ENCODE results near the gene GFOD2.

Gene GFOD2

DNA sequence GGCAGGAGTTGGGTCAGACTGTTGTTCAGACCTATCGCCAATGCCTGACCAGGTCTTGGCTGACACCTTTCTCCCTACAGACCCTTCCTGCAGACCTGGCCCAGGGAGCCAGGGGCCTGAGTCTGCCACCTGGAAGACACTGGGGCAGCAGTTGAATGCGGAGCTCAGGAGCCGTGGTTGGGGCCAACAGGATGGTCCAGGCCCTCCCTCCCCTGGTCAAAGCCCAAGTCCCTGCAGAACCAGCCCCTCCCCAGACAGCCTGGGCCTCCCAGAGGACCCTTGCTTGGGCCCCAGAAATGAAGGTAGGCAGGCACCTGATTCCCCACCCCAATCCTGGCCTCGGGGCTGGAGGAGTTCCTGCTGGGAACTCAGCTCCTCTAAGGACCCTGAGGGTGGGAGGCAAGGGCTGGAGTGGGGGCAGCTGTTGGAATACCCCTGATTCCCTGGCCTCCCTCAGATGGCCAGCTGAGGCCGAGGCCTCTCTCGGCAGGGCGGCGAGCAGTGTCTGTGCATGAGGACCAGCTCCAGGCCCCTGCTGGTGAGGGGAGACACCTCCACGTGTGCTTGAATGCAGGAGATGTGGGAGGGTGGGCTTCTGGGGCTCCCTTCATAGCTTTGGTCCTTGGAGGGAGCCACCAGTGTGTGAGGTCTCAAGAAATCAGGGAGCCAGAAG, 62.6 kb downstream of the GFOD2 start:
- DNase-seq: no peak

DNA sequence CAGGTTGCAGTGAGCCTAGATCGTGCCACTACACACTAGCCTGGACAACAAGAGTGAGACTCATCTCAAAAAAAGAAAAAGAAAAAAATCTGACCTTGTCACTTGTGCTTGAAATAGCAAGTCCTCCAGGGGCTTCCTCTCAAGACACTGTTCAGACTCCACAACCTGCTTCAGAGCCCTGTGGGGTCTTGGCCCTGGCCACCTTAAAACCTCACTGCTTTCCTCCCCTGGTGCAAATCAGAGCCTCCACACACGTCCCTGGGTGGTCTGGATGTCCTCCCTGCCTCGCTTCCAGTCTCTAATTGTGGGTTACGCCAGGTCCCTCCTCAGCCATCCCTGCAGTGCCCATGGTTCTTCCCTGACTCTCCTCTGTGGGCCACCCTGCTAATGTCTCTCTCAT, 63.8 kb downstream of the GFOD2 start:
- DNase-seq: no peak

DNA sequence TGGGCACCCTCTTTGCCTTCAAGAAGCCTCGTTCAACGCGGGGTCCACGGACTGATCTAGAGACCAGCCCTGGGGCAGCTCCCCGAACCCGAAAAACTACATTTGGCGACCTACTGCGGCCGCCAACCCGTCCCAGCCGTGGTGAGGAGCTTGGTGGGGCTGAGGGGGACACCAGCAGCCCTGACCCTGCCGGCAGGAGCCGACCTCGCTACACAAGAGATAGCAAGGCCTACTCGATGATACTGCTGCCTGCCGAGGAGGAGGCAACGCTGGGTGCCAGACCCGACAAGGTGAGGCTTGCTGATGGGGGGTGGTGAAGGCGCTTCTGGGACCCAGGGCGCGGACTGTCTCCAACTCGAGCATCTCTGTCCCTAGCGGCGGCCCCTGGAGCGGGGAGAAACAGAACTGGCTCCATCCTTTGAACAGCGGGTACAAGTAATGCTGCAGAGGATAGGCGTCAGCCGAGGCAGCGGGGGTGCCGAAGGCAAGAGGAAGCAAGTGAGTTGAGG, 64.7 kb downstream of the GFOD2 start:
- no peak for DNase-seq

DNA sequence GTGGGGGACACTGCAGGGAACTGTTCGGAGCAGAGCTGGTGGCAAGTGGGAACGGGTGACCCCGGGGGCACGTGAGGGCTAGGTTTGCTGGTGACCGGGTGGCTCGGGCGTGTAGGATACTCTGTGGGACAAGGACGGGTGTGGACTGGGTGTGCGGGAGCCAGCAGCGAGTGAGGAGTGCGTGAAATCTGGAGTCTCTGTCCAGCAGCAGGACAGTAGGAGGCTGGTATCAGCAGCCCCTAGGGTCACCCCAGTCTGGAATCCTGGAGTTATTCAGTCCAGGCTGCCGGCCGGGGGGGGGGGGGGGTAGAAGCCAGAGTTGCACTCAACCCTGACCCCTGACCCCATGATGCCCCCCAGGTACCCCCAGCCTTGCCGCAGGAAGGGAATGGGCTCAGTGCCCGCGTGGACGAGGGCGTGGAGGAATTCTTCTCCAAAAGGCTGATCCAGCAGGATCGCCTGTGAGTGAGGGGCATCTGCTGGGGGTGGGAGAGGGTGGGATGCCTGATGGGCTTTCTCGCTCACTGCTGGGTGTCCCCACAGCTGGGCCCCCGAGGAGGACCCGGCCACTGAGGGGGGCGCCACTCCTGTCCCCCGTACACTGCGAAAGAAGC, 65.2 kb downstream of the GFOD2 start:
- DNase-seq: no peak

DNA sequence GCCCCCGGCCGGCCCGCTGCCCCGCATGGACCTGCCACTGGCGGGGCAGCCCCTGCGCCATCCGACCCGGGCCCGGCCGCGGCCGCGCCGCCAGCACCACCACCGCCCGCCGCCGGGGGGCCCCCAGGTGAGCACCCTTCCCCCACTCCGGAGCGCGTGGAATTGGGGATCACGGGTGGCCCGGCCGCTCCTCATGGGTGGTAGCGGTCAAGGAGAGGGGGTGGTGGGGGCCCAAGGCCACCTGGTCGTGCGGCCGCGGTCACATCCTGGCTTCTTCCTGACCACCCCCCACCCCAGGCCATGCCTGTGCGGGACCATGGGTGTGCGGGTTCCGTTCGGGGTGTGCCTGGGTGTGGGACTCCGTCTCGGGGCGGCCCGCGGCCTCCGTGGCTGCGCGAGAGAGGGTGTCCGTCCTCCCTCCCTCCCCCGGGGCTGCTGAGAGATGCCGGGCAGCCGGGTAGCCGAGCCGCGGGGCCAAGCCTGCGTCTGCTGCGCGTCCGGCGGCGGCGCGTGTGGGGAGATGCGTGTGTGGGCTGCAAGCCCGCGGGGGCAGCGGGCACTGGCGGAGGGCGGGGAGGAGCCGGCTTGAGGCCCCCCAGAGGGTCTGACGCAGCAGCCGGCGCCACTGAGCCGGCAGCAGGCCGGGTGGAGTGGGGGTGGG, 65.9 kb downstream of the GFOD2 start:
- no peak for DNase-seq

DNA sequence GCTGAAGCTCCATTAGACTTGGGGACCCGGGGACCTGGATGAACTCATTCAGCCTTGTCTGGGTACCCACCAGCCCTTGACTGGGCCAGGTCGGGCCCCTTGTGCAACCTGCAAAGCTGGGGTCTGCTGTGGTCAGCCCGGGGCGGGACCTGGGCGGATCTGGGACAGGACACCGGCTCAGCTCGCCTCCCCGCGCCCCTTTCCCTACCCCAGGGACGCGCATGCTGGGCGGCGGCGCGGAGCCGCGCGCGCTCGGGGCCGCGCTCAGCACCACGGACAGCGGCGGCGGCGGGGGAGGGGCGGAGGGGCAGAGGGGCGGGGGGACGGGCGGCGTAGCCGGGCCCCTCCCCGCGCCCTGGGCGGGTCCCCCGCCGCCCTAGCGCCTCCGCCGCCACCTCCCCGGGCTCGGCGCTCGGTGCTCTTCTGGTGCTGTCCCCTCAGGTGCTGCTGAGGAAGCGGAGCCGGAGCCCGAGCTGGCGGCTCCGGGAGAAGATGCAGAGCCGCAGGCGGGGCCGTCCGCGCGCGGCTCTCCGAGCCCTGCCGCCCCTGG, 66.5 kb downstream of the GFOD2 start:
- no peak for DNase-seq

DNA sequence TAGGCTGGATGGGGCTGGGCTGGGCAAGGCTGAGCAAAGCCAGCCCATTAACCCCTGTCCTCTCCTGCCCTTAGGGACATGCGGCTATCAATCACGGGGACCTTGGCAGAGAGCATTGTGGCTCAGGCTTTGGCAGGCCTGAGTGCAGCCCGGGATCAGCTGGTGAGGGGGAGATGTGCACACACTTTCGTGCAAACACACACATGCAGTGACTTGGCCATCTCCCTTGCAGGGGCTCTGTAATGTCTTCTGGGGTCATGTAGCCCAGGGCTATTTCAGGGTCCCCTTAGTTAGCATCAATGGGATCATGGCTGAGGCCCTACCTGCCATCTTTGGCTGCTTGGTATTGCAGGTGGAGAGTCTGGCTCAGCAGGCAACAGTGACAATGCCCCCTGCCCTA, 67.3 kb downstream of the GFOD2 start:
- no peak for DNase-seq

DNA sequence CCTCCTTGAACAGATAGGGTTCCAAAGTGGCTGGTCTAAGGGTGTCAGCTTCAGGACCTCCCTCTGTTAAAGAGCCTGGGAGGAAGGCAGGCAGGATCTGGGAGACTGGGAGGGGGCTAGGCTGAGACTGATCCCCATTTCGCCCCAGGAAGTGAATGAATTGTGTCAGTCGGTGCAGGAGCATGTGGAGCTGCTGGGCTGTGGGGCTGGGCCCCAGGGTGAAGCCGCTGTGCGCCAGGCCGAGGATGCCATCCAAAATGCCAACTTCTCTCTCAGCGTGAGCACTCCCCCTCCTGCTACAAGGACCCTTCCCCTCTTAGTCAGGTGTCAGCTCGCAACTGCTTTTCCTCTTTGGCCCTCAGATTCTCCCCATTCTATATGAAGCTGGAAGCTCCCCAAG, 68.1 kb downstream of the GFOD2 start:
- DNase-seq: no peak

DNA sequence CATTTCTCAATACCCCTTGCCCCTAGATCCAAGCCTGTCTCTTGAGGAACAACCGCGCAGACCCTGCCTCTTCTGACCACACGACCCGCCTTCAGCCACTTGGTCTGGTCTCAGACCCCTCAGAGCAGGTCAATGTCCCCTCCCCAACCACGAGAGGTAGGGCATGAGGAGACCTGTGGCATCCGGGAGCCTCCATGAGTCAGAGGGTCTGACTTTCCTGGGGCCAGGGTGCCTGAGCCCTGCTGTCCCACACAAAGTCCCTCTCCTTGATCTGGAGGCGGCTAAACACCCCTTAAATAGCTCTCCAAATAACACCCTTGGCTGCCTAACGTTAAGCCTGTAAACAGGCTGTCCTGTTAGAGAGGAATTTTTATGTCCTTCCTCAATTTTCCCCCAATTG, 69.1 kb downstream of the GFOD2 start:
- no peak for DNase-seq

DNA sequence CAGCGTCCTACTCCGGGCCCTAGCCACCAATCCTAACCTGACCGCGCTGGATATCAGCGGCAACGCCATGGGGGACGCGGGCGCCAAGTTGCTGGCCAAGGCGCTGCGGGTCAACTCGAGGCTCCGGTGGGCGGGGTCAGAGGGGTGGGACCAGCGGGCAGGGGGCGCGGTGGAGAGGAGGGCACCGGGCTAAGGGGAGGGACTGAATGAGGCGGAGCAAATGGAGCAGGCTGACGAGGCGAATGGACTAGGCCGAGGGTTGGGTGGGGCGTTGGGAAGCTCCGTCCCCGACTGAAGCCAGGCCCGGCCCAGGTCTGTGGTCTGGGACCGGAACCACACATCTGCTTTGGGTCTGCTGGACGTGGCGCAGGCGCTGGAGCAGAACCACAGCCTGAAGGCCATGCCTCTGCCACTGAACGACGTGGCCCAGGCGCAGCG, 69.6 kb downstream of the GFOD2 start:
- no peak for DNase-seq

DNA sequence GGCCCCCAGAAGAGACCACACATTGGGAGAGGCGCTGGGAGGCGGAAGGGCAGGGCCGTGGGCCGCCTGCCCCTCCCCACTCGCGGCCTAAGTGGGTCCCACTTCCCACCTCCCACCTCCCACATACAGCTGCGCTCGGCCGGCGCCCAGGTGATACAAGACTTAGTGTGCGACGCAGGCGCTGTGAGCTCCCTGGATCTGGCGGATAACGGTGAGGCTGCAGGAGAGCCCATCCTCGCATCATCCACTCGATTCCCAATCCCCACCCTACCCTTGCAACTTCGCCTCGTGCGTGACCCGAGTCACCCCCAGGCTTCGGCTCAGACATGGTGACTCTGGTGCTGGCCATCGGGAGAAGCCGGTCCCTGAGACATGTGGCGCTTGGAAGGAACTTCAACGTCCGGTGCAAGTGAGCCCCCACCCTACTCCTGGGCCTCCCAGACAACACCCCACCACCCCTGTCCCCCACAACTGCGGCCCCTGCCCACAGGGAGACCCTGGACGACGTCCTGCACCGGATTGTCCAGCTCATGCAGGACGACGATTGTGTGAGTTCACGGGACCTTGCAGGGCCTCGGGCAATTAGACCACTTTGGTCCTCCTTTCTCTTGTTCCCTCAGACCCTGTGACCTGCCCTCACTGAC, 70.2 kb downstream of the GFOD2 start:
- no peak for DNase-seq

DNA sequence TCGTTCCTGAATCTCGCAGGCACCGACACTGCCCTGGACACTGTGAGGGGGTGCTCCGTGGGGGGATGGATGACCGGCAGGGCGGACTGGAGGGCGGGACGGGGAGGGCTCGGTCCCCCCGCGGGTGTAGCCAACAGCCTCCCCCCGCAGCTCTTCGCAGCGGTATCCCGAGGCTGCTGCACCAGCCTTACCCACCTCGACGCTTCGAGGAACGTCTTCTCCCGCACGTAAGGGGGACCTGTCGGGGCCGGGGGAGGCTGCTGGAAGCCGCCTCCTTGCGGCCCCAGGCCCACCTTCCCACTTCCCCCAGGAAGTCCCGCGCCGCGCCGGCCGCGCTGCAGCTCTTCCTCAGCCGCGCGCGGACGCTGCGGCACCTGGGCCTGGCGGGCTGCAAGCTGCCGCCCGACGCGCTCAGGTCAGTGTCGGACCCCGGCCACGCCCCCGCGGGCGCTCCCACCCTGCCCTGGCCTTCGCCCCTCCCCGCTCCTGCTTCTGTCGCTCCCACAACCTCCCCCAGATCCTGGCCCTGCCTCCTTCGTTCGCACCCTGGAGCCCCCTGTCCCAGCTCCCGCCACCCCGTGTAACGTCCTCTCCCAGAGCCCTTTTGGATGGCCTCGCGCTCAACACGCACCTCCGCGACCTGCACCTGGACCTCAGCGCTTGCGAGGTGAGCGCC, 70.9 kb downstream of the GFOD2 start:
- DNase-seq: no peak

DNA sequence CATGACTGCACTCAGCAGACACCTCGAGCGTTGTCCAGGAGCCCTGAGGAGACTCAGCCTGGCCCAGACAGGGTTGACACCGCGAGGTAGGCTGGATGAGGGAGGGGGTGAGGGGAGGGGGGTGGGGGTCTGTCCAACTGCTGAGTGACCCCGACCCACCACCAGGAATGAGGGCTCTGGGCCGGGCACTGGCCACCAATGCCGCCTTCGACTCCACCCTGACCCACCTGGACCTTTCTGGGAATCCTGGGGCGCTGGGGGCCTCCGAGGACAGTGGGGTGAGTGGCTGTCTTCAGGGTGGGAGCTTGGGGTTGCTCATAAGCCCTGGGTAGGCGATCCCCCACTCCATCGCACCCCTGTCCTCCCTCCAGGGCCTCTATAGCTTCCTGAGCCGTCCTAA, 71.4 kb downstream of the GFOD2 start:
- DNase-seq: no peak

DNA sequence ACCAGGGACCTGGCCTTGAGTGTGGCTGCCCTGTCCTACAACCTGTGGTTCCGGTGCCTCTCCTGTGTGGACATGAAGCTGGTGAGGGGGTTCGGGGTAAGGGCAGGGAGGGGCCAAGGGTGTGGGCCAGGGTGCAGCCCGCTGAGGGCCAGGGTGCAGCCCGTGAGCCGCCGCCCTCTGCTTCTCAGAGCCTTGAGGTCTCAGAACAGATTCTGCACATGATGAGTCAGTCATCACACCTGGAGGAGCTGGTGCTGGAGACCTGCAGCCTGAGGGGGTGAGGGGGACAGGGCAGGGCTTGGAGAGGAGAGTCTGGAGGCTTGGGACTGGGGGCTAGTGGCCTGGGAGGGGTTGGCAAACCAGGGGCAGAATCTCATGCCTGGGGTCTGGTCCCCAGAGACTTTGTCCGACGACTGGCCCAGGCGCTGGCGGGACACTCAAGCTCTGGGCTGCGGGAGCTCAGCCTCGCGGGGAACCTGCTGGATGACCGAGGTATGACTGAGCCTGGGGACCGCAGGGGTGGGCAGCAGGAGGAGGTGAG, 71.9 kb downstream of the GFOD2 start:
- DNase-seq: no peak

DNA sequence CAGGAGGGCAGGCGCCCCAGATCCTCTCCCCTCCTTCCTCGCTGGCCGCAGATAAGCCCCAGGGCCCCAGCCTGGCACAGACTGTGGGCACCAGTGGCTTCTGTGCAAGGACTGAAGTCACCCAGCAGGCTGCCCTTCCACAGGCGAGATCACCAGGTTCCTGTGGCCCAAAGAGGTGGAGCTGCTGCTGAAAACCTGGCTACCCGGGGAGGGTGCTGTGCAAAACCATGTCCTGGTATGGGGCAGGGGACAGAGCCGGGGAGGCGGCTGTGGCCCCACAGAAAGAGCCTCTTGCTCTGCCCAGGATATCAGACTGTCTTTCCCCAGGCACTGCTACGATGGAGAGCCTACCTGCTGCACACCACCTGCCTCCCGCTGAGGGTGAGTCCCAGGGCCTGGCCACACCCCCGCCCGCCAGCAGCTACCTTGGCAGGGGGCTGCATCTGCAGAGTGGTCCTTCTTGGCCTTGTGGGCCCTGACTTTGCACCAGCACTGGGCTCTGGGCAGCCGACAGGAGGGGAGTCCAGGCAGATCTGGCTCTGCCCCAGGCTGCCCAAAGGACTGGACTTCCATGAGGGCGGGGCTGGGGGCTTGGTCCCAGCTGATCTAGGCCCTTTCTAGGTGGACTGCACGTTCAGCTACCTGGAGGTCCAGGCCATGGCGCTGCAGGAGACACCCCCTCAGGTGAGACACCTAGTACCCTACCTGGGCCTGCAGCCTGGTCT, 73.6 kb downstream of the GFOD2 start:
- DNase-seq: no peak

DNA sequence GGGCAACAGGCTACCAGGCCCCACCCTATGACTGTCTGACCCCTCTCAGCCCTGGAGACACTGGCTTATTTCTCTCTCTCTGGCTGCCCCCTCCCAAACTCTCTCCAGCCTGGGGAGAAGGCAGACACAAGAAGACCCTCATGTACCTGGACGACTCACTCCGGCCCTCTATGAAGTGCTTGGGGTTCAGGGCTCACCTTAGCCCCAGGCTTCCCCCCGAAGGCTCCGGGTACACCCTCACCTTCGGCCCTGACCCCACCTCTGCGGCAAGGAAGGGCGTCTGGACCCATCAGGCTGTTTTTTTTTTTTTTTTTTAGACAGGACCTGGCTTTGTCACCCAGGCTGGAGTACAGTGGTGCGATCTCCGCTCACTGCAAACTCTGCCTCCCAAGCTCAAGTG, 75.1 kb downstream of the GFOD2 start:
- DNase-seq: no peak

DNA sequence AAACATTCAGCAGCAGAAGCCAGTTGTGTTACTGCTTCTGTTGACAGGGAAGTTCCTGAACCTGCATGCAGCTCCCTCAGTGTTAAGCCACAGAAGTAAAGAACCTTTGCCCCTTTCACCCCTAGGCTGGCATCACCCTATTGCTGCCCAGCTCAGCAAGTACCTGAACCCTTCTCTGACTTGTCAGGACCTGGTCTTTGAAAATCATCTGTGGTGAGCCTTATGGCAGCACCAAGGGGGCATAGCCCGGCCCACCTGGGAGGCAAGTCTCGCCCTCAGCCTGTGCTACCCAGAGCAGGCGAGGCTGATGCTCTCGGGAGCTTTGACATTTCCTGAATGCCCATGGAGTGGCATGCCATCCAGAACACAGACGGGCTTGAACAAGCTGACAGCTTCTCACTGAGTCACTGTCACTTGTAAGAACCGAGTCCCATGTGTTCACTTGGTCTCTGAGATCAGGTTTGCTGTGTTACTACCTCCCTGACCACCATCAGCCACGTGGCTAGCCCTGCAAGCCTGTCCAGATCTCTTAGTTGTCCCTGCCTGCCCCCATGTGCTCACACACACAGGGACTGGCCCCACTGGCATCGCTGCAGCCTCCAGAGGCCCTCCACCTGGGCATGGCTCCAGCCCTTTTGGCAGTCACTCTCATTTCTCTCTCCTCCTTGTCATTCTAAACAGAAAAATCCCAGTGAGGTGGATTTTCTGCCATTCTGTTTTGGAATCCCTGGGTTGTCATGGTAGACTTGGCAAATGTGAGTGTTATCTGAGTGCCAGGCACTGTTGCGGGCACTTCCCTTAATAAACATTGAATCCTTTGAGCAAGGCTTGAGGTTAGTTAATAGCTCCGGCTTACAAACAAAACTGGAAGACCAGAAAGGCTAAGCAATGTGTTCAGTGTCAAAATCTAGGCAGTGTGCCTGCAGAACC, 77.1 kb downstream of the GFOD2 start:
- peak; percentile 82 for DNase-seq

DNA sequence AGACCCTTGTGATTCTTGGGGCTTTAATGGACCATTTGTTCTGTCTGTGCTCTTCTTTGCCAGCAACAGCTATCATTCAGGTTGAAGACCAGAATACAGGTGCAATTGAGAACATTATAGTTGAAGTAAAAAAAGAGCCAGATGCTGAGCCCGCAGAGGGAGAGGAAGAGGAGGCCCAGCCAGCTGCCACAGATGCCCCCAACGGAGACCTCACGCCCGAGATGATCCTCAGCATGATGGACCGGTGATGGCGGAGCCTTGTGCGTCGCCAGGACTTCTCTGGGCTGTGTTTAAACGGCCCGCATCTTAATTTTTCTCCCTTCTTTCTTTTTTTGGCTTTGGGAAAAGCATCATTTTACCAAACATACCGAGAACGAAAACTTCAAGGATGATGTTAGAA, 81.5 kb downstream of the GFOD2 start:
- DNase-seq: no peak

DNA sequence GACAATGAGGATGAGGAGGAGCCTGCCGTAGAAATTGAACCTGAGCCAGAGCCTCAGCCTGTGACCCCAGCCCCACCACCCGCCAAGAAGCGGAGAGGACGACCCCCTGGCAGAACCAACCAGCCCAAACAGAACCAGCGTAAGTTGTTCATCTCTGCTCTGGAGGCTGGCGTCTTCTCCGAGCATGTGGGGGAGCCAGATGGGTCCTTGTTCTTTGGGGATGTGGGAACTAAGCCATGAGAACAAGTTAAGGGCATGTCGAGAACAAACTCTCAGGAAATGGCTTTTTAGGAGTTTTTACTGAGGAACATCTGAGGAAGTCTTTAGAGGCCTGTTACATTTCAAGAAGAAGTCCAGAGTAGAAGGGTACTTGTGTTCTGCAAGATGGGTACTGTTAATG, 82.4 kb downstream of the GFOD2 start:
- no peak for DNase-seq

DNA sequence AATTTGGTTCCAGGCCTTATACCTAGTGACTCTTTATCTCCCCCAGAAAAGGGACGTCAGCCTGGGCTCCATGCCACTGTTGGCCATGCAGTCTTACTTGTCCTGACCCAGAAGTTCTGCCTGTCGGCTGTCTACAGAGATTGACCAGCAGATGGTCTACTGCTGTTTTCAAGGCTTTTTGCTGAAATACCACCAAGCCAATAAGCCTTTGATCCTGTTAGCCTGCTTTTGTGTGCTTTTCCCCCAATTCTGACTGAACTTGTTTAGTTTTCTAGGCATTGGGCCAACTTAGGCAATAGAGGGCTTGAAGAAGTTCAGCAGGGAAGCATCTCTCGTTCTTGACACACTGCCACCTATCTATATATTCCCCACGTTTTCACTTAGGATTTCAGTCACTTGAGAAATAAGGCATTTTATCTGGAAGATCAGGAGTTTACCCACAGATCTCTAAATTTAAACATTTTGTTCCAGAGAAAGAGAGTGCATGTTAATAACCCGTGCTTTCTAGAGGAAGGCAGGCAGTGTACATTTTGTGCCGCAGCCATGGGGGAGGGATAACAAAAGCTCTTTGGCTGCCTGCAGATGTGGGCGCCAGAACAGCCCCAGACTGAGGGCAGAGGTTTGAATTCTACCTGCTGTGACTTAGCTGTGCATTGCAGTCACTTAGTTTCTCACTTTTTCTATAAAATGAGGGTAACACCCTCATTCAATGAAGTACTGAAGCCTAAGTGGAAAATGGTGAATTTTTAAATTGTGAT, 86.5 kb downstream of the GFOD2 start:
- no peak for DNase-seq

Data from NCI-H1092 (cell line).